ENCODE measurements around the gene CALHM1.
"Not testable (repeated sequence)": the region's sequence is repeated elsewhere in the genome, so short reads cannot be mapped to it uniquely, and the experiment has no call there.

CALHM1 gene

GRCh38 chr10:103423748-103424147 lies 35.0 kb downstream of the CALHM1 start:
- DNase-seq (ENCODE audit: low spot score): no peak
- TF ChIP-seq CTCF (IDR thresholded peaks at IDR 0.05; ENCODE audit: extremely low read depth, missing control alignments): no peak

GRCh38 chr10:103419101-103419500 lies 39.6 kb downstream of the CALHM1 start:
- TF ChIP-seq CTCF (IDR thresholded peaks at IDR 0.05; ENCODE audit: extremely low read depth, missing control alignments): no peak
- no peak for DNase-seq (ENCODE audit: low spot score)

- TF ChIP-seq CTCF (IDR thresholded peaks at IDR 0.05; ENCODE audit: extremely low read depth, missing control alignments): no peak
- DNase-seq (ENCODE audit: low spot score): no peak
These were observed 41.1 kb downstream of the CALHM1 start for GRCh38 chr10:103417601-103418000.

GRCh38 chr10:103417148-103417469 lies 41.6 kb downstream of the CALHM1 start:
- DNase-seq (ENCODE audit: low spot score): not testable (repeated sequence)

GRCh38 chr10:103416436-103417147 lies 42.1 kb downstream of the CALHM1 start:
- TF ChIP-seq CTCF (IDR thresholded peaks at IDR 0.05; ENCODE audit: extremely low read depth, missing control alignments): peak; percentile 42
- peak; percentile 53 for DNase-seq (ENCODE audit: low spot score)

GRCh38 chr10:103415581-103415980 lies 43.1 kb downstream of the CALHM1 start:
- no peak for TF ChIP-seq CTCF (IDR thresholded peaks at IDR 0.05; ENCODE audit: extremely low read depth, missing control alignments)

GRCh38 chr10:103413564-103413963 lies 45.1 kb downstream of the CALHM1 start:
- TF ChIP-seq CTCF (IDR thresholded peaks at IDR 0.05; ENCODE audit: extremely low read depth, missing control alignments): no peak
- no peak for DNase-seq (ENCODE audit: low spot score)

More at GRCh38 chr10:103415581-103415980, 43.1 kb downstream of the CALHM1 start:
- no peak for DNase-seq (ENCODE audit: low spot score)

Measured in GM20000 (cell line).